Neural cell (in vitro differentiated cells): ENCODE measurements around the gene POLD1.

ENCODE experiments used
- EZH2 ChIP-seq: fragments of 200-600, 300-800 bp; shearing (Covaris generic), sonication (generic); IDR thresholded peaks from 2 replicates; pipeline ENCODE4 v1.6.1; 2014; ENCODE audit warnings: antibody characterized with exemption, low read length, borderline replicate concordance, mild to moderate bottlenecking; ENCODE audit not compliant: insufficient read depth, poor library complexity, severe bottlenecking
- SMC3 ChIP-seq: fragments of 450-650 bp; conservative IDR thresholded peaks from 2 replicates; pipeline ENCODE4 v1.6.1; 2014; ENCODE audit warnings: antibody characterized with exemption, mild to moderate bottlenecking, moderate library complexity; ENCODE audit not compliant: poor library complexity
- TF ChIP-seq, protein P1 (sequence below): fragments of 450-650 bp; IDR thresholded peaks from 2 replicates; pipeline ENCODE4 v1.5.1; 2014; ENCODE audit warnings: antibody characterized with exemption, mild to moderate bottlenecking, moderate library complexity; ENCODE audit not compliant: poor library complexity, severe bottlenecking

GRCh38 chr19:50419022-50419579, 35.0 kb downstream of the POLD1 start:
- TF ChIP-seq SMC3 (no peak), EZH2 (no peak)
- TF ChIP-seq, protein P1, sequence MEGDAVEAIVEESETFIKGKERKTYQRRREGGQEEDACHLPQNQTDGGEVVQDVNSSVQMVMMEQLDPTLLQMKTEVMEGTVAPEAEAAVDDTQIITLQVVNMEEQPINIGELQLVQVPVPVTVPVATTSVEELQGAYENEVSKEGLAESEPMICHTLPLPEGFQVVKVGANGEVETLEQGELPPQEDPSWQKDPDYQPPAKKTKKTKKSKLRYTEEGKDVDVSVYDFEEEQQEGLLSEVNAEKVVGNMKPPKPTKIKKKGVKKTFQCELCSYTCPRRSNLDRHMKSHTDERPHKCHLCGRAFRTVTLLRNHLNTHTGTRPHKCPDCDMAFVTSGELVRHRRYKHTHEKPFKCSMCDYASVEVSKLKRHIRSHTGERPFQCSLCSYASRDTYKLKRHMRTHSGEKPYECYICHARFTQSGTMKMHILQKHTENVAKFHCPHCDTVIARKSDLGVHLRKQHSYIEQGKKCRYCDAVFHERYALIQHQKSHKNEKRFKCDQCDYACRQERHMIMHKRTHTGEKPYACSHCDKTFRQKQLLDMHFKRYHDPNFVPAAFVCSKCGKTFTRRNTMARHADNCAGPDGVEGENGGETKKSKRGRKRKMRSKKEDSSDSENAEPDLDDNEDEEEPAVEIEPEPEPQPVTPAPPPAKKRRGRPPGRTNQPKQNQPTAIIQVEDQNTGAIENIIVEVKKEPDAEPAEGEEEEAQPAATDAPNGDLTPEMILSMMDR, result no peak
